GM12872 (cell line): ENCODE measurements around the gene KCNQ2.

Experiments
- CTCF ChIP-seq: IDR thresholded peaks from 3 replicates; pipeline ENCODE4 v1.5.1; 2011; ENCODE audit warnings: low read depth, mild to moderate bottlenecking, low read length, moderate library complexity; ENCODE audit not compliant: insufficient read depth

Gene KCNQ2

GRCh38 chr20:63469713-63470101 is 2.7 kb downstream of the KCNQ2 start:
- TF ChIP-seq CTCF, result no peak

- no peak for TF ChIP-seq CTCF
Measured at GRCh38 chr20:63469019-63469712, 3.3 kb downstream of the KCNQ2 start.

- TF ChIP-seq CTCF, result no peak
Measured at GRCh38 chr20:63468421-63468820, 4.0 kb downstream of the KCNQ2 start.

GRCh38 chr20:63467294-63468083 is 5.0 kb downstream of the KCNQ2 start:
- TF ChIP-seq CTCF, result no peak

DNA sequence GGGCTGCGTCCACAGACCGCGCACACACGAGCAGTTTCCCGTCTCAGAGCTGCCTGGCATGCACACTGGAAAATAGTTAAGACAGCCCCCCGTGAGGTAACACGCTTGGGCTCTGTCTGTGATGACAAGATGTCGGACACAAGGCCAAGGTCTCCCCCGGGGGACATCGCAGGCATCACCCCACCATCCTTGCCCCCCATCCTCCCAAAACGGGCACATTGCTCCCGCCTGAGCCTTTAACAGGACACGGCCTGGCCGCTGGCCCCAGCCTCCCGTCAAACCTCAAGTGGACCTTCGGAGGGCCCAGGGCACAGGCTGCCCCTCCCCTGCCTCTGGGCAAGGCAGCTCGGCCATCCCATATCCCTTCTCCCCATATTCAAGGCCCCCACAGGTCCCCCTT is 5.6 kb downstream of the KCNQ2 start:
- TF ChIP-seq CTCF, result no peak

GRCh38 chr20:63466250-63466825 is 6.1 kb downstream of the KCNQ2 start:
- no peak for TF ChIP-seq CTCF

DNA sequence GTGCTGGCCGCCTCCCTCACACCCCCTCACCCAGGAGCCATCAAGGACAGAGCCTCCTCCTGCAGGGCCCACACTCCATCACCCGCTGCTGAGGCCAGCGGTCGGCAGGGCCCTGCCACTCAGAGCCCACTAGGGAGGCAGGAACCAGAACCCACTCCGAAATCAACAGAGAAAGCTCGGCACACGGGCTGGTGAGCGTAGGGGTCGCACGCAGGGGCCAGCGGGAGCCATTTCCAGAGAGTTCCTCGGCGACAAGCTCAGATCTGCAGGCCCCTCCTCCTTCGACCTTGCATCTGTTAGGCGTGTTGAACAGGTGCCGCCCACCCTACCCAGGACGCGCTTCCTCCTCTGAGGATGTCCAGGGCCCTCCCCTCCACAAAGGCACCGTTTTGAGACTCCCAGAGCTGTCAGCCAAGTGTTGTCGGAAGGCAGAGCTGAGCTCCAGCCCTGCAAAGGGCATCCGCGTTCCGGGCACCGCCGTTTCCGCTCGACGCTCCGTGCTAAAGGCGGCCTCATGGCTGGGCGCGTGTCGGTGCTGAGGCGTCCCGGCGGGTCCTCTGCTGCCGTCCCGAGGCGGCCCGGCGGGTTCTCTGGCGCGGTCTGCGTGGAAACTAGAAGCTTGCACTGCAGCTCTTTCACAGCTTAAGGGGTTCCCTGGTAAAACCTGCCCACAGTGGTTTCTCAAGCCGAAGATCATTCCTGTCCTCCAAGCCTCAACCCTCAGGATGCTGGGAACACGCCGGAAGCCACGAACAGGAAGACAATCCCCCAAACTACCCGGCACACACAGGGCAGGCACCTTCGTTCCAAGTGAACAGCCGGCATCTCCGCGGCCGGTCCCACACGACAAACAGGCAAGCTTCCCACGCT is 6.8 kb downstream of the KCNQ2 start:
- no peak for TF ChIP-seq CTCF
